Stimulated activated CD8-positive, alpha-beta memory T cell treated with anti-CD3 and anti-CD28 coated beads, Interleukin-12 subunit alpha, Interleukin-12 subunit beta, amount 100 ng/mL, for 24 hours (primary cell): ENCODE data around the gene MFGE8.

Experiments
- DNase-seq: peaks from one replicate; pipeline ENCODE4 v3.0.0-alpha.2; 2020; ENCODE audit errors: extremely low read depth

MFGE8 gene

DNA sequence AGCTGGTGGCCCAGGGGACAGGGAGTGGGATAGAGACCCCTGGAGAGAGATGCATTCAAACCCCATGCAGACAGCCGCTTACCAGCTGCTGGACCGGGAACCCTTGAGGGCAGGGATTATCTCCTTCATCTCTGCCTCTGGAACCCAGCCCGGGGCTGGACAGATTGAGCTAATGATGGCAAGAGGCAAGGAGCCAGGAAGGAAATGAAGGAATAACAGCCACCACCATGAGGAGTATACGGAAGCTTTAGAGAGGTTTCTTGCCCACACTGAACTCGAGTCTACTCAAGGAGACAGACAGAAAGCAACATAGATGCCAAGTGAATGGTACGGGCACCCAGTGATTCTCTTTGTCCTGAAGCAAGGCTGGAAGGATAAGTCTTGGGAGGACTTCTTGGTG is 41.1 kb downstream of the MFGE8 start:
- DNase-seq: no peak

DNA sequence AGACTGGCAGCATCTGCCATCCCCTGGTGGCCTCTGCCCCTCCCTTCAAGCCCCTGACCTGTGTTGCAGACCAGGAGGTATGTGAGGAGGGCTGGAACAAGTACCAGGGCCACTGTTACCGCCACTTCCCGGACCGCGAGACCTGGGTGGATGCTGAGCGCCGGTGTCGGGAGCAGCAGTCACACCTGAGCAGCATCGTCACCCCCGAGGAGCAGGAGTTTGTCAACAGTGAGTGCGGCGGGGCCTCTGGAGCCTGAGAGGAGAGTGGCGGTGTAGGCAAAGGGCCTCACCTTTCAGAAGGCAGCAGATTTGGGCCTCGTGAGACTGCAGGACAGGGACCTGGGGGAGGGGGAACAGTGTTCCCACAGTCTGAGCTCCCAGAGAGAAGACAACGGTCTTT is 41.9 kb downstream of the MFGE8 start:
- no peak for DNase-seq

DNA sequence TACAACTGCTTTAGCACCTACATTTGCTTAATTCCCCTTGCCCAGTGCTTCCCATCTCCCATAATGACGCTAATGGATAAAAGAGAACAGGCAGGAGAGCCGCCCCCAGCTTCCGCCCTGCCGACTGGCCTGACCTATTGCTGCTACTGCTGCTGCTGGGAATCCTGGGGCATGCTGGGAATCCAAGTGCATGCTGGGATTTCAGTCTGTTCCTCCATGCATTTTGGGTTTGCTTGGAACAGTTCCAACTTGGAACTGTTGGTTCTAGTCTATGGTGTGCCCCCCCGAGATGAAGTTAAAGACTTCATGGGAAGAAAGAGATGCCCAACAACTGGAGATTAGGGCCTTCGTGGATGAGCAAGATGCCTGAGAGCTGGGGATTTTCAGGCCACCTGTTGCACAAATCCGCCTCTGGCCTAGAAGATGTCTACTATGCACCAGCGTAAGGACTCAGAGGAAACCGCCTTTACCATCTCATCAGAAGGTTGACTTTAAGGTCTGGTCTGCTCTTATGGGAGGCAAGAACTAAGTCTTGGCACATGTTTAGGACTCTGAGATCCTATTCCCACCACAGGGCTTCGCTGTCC is 46.8 kb downstream of the MFGE8 start:
- DNase-seq: no peak

DNA sequence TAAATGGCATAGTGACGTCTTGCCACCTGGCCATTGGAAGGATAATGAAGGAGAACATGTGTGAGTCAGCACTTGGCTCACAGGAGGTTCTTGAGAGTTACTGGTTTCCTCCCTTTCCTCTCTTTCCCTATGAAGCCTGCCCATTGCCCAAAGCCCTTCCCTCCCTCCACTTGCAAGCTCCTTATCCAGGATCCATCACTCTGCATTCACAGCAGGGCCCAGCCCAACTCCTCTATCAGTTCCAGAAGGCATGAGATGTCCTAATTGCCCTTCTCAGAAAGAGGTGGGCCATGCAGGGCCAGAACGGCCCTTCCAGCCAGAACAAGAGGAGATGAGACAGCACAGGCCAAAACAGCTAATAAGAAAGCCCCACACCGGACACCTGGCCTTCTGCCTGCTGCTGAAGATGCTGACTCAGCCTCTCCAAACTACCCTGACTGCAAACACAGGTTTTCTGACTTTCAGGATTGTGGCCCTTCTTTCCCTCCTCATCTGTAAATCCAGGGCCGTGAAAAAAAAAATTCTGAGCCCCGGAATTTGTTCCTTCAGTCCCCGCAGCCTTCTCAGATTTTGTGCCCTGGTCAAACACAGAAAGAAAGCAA is 47.6 kb downstream of the MFGE8 start:
- no peak for DNase-seq

DNA sequence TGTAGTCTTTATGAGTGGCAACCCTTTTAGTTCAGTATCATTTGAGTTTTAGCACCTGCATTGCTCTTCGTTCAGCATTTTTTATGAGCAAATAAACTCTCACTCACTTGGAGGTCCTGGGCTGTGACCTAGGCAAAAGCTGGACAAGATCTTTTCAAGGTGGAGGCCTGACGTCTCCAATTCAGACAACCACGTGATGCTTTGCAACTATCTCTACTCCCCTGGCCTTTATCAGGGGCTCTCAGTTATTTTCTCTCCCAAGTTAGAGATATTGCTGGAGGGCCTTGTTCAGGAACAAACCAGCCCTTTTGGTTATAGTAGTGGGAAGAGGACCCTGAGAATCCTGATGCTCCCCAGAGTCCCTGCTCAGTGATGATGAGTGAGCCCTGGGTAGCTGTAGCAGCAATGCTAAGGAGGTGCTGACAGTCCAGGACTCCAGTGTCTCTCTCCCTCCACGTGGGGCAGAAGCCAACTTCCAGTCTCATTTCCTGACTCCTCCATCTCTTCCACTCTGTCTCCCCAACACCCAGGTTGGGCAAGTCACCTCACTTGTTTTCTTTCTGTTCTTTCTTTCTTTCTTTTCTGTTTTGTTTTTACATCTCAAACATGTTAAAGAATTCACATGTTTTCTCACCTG is 48.2 kb downstream of the MFGE8 start:
- no peak for DNase-seq

DNA sequence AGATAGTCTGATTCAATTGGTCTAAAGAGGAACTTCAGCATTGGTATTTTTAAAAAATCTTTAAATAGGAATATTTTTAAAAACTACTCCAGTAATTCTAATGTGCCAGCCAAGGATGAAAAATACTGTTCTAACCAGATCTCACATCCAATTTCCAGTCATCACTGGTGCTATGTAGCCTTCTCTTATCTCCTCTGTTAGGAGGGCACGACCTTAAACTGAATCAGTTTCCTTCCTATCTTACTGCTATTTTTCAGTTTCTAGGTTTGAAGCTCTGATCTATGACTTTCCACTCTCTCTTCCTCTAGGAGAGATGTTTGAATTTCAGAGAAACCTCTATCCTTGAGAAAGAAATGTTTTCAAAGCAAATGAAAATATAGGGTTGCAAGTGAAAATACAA is 49.8 kb downstream of the MFGE8 start:
- DNase-seq: no peak

DNA sequence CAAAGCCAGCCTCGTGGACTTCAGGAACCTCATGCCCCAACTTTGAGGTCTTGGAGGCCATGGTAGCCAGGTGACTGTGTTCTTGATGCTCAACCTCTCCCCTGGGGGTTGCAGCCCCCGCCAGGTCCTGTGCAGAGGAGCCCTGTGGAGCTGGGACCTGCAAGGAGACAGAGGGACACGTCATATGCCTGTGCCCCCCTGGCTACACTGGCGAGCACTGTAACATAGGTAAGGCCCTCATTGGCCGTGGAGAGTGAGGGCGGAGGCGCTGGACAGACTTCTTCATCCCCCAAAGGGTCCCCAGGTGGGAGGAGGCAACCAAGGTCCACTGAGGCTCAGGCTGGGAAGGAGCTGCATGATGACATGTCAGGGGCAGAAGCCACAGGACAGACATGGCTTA is 53.0 kb downstream of the MFGE8 start:
- DNase-seq: no peak

DNA sequence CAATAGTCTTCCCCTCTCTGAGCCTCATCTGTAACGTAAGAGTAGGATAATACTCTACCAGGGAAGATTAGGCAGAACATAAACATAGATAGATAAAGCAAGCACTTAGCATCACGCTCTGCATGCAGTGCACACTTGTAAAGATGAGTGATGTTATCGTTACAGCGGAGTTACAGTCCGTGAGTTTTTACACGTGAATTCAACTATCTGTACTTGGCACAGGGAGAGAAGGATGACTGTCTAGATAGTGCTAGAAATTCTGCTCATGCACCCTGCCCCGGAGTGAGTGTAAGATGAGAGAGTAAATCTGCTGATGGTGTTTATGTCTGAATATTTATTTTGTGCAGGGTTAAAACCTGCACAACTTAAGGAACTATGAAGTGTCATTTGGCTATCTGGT is 53.6 kb downstream of the MFGE8 start:
- DNase-seq: no peak

DNA sequence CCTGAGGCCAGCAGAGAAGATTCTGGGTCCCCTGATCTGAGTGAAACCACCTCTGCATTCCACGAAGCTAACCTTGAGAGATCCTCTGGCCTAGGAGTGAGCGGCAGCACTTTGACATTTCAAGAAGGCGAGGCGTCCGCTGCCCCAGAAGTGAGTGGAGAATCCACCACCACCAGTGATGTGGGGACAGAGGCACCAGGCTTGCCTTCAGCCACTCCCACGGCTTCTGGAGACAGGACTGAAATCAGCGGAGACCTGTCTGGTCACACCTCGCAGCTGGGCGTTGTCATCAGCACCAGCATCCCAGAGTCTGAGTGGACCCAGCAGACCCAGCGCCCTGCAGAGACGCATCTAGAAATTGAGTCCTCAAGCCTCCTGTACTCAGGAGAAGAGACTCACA is 54.2 kb downstream of the MFGE8 start:
- no peak for DNase-seq

DNA sequence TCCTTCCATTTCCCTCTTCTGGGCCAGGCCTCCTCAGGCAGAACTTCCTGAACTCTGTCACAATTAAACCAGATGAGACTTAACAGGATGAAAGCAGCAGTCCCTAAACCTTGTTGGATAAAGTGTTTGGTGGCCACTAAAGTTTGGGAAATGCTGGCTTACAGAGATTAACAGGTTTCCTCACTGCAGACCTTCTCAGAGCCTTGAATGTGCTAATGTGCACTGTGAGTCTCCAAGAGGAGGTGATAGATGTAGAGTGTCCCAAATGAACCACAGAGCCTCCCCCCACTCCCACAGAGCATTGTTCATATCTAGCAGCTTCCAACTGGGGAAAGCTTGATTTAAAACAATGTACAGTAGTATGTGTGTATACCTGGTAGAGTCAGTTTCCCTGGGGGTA is 60.7 kb downstream of the MFGE8 start:
- DNase-seq: no peak

DNA sequence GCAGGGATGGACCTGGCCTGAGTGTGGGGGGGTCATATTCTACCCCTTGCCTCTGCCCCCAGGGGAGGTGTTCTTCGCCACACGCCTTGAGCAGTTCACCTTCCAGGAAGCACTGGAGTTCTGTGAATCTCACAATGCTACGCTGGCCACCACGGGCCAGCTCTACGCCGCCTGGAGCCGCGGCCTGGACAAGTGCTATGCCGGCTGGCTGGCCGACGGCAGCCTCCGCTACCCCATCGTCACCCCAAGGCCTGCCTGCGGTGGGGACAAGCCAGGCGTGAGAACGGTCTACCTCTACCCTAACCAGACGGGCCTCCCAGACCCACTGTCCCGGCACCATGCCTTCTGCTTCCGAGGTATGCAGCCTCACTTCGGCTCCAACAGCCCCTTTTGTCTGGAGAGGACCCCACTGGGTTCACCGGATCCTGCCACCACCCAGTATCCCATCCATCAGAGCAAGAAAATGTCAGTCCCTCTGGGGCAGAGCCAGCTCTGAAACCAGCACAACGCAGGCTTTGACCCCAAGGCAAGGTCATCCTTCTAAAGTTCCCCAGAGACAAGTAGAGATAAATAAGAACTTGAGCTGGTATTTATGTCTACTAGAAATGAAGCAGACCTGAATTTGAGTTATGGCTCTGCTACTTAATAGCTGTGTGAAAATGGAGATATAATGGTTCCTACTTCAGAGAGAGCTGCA is 63.7 kb downstream of the MFGE8 start:
- no peak for DNase-seq
